Upper lobe of right lung (tissue), 1 donor: Measurements from ENCODE around the gene SPTBN2. TPM values are rescaled to one million over a fixed set of nuclear protein-coding genes. Genes with fewer than 3 reads are reported as not detected.
A peak's percentile ranks its signal among the peaks of the same experiment; 100 is the strongest.

Experiments
- ATAC-seq: fragments of 200-7000 bp; cut with Tn5 transposase; one replicate; pipeline ENCODE4 v1.9.1; 2020; ENCODE audit warnings: mild to moderate bottlenecking, moderate library complexity
- DNase-seq: peaks from one replicate; pipeline ENCODE4 v3.0.0-alpha.2; 2020
- H3K27ac ChIP-seq: fragments of 200-600 bp; one replicate; pipeline ENCODE4 v1.8.0; 2022
- H3K27me3 ChIP-seq: fragments of 200-600 bp; one replicate; pipeline ENCODE4 v1.8.0; 2022; ENCODE audit warnings: mild to moderate bottlenecking
- H3K36me3 ChIP-seq: fragments of 200-600 bp; one replicate; pipeline ENCODE4 v1.8.0; 2022
- H3K4me1 ChIP-seq: fragments of 200-600 bp; one replicate; pipeline ENCODE4 v1.8.0; 2022
- H3K4me3 ChIP-seq: fragments of 200-600 bp; one replicate; pipeline ENCODE4 v1.8.0; 2022; ENCODE audit warnings: mild to moderate bottlenecking
- H3K9me3 ChIP-seq: fragments of 200-600 bp; one replicate; pipeline ENCODE4 v1.8.0; 2022
- CTCF ChIP-seq: fragments of 200-600 bp; IDR thresholded peaks from one replicate; pipeline ENCODE4 v1.8.0; 2022; ENCODE audit warnings: antibody characterized with exemption
- intact Hi-C: fragments of 100-400 bp; cut with DNase I; formaldehyde crosslinking; loops from one replicate; pipeline ENCODE4 v1.11.0; 2022
- total RNA-seq: library from RNA; stranded (reverse); fragmentation: NEBNext Ultra II Directional; extraction: Animal tissue kit (Norgen Biotek cat#: 25700); gene quantifications from one replicate; pipeline ENCODE4 v1.2.1, GENCODE V29; 2021
- donor health status: DM: no; HTN: yes; CAD: no; lungs with severe emphysema.

The SPTBN2 gene
- total RNA-seq, 1 donor from 2014 or later = 8.1 TPM

GRCh38 chr11:66762088-66762487 is 33.1 kb upstream of the SPTBN2 start:
- Histone ChIP-seq H3K36me3 (no peaks in the 10 kb centered on the region), H3K4me1 (no peaks in the 10 kb centered on the region), H3K9me3 (no peaks in the 10 kb centered on the region), H3K27me3 (no peaks in the 10 kb centered on the region), H3K4me3 (no peak overlapping the region), H3K27ac (no peak overlapping the region)
- no peak for TF ChIP-seq CTCF
- intact Hi-C loops = no loop called here
- DNase-seq (no peak), ATAC-seq (no peak)

GRCh38 chr11:66752148-66752547 is 23.1 kb upstream of the SPTBN2 start:
- no peak overlapping the region for H3K4me3 ChIP-seq
- DNase-seq (no peak), ATAC-seq (no peak)
- no peak for TF ChIP-seq CTCF
- intact Hi-C loops = no loop called here
- H3K36me3 ChIP-seq = no peaks in the 10 kb centered on the region
- no peak overlapping the region for H3K27ac ChIP-seq
- no peaks in the 10 kb centered on the region for H3K27me3 ChIP-seq
- no peaks in the 10 kb centered on the region for H3K9me3 ChIP-seq
- peaks cover 2% of the 10 kb centered on the region for H3K4me1 ChIP-seq

GRCh38 chr11:66749091-66749490 is 20.1 kb upstream of the SPTBN2 start:
- H3K4me3 ChIP-seq = no peak overlapping the region
- no peaks in the 10 kb centered on the region for H3K9me3 ChIP-seq
- DNase-seq (no peak), ATAC-seq (no peak)
- no peak for TF ChIP-seq CTCF
- no peaks in the 10 kb centered on the region for H3K36me3 ChIP-seq
- no peaks in the 10 kb centered on the region for H3K27me3 ChIP-seq
- H3K4me1 ChIP-seq = peaks cover 2% of the 10 kb centered on the region
- intact Hi-C loops = no loop called here
- H3K27ac ChIP-seq = no peak overlapping the region

GRCh38 chr11:66747480-66747879 is 18.5 kb upstream of the SPTBN2 start:
- DNase-seq = no peak
- no peaks in the 10 kb centered on the region for H3K27me3 ChIP-seq
- H3K4me3 ChIP-seq = no peak overlapping the region
- intact Hi-C loops = no loop called here
- ATAC-seq = no peak
- H3K27ac ChIP-seq = no peak overlapping the region
- no peaks in the 10 kb centered on the region for H3K36me3 ChIP-seq
- TF ChIP-seq CTCF = no peak
- H3K4me1 ChIP-seq = peaks cover 9% of the 10 kb centered on the region
- H3K9me3 ChIP-seq = no peaks in the 10 kb centered on the region

- peaks cover 9% of the 10 kb centered on the region for H3K4me1 ChIP-seq
- H3K27me3 ChIP-seq = no peaks in the 10 kb centered on the region
- peak; percentile 77 for DNase-seq
- no peak for TF ChIP-seq CTCF
- intact Hi-C loops = no loop called here
- no peaks in the 10 kb centered on the region for H3K9me3 ChIP-seq
- H3K4me3 ChIP-seq = peak overlapping the region; percentile 95
- no peaks in the 10 kb centered on the region for H3K36me3 ChIP-seq
- peak overlapping the region; percentile 80 for H3K27ac ChIP-seq
- peak; percentile 61 for ATAC-seq
Observed at GRCh38 chr11:66745356-66746235, 16.6 kb upstream of the SPTBN2 start.
